Activated CD4-positive, alpha-beta memory T cell treated with anti-CD3 and anti-CD28 coated beads, Interleukin-2, amount 10 ng/mL, durations not matched to agents 7 days and 5 days (primary cell): Measurements from ENCODE around the gene SIX4. TPM values are rescaled to one million over a fixed set of nuclear protein-coding genes. Genes with fewer than 3 reads are reported as not detected.

Source experiments
- CTCF ChIA-PET: fragments of 350-600 bp; sonication (Branson Sonifier 250); formaldehyde crosslinking; loops from one replicate; lab custom pipeline; 2021; ENCODE audit warnings: antibody characterized with exemption, inconsistent platforms; lab: Charles Lee
- POLR2A ChIA-PET: fragments of 350-600 bp; sonication (Branson Sonifier 250); formaldehyde crosslinking; loops from one replicate; lab custom pipeline; 2021; ENCODE audit warnings: antibody characterized with exemption; lab: Charles Lee
- DNase-seq: peaks from one replicate; pipeline ENCODE4 v3.0.0-alpha.2; 2020
- H3K27ac Mint-ChIP-seq: one replicate; pipeline ENCODE4 v1.8.0; 2021; ENCODE audit warnings: mild to moderate bottlenecking, mixed read lengths
- H3K27me3 Mint-ChIP-seq: one replicate; pipeline ENCODE4 v1.8.0; 2021; ENCODE audit warnings: mixed read lengths
- H3K36me3 Mint-ChIP-seq: one replicate; pipeline ENCODE4 v1.8.0; 2021; ENCODE audit warnings: low read depth, mixed read lengths
- H3K4me1 Mint-ChIP-seq: one replicate; pipeline ENCODE4 v1.8.0; 2021; ENCODE audit warnings: mixed read lengths
- H3K4me3 Mint-ChIP-seq: one replicate; pipeline ENCODE4 v1.8.0; 2021; ENCODE audit warnings: mild to moderate bottlenecking, mixed read lengths
- H3K9me3 Mint-ChIP-seq: one replicate; pipeline ENCODE4 v1.8.0; 2021; ENCODE audit warnings: mixed read lengths
- total RNA-seq, 2 experiments: library from RNA; stranded (reverse); gene quantifications; one replicate each; pipeline ENCODE4 v1.2.3, GENCODE V29; 2021

Gene SIX4
- total RNA-seq, 2 experiments from 2014 or later: 0.80 to 0.96 TPM

GRCh38 chr14:60670989-60671388 lies 53.2 kb downstream of the SIX4 start:
- Mint-ChIP-seq H3K4me1 (no peaks in the 10 kb centered on the region), H3K9me3 (no peaks in the 10 kb centered on the region), H3K4me3 (no peak overlapping the region), H3K36me3 (no peaks in the 10 kb centered on the region), H3K27ac (no peak overlapping the region), H3K27me3 (peaks cover 12% of the 10 kb centered on the region)
- ChIA-PET CTCF (no interaction called here), POLR2A (no interaction called here)
- no peak for DNase-seq

- Mint-ChIP-seq H3K36me3 (no peaks in the 10 kb centered on the region), H3K9me3 (no peaks in the 10 kb centered on the region), H3K27ac (no peak overlapping the region), H3K4me1 (no peaks in the 10 kb centered on the region), H3K4me3 (no peak overlapping the region), H3K27me3 (peaks cover 30% of the 10 kb centered on the region)
- no peak for DNase-seq
- ChIA-PET CTCF (no interaction called here), POLR2A (no interaction called here)
Observed at GRCh38 chr14:60668431-60669112, 55.6 kb downstream of the SIX4 start.

- Mint-ChIP-seq H3K27ac (no peak overlapping the region), H3K36me3 (no peaks in the 10 kb centered on the region), H3K4me1 (no peaks in the 10 kb centered on the region), H3K4me3 (no peak overlapping the region), H3K9me3 (no peaks in the 10 kb centered on the region), H3K27me3 (peaks cover 49% of the 10 kb centered on the region)
- POLR2A ChIA-PET: no interaction called here
- CTCF ChIA-PET: interaction anchor here (0.5 to 0.7 kb wide), 3 partner anchors 11 to 544 kb away, joined by 3 to 4 read pairs (median 3); no protein-coding TSS in a partner anchor
- no peak for DNase-seq
Observed at GRCh38 chr14:60665177-60665550, 59.0 kb downstream of the SIX4 start.

- Mint-ChIP-seq H3K4me1 (peaks cover 9% of the 10 kb centered on the region), H3K27ac (no peak overlapping the region), H3K36me3 (no peaks in the 10 kb centered on the region), H3K4me3 (no peak overlapping the region), H3K27me3 (peaks cover 61% of the 10 kb centered on the region), H3K9me3 (no peaks in the 10 kb centered on the region)
- CTCF ChIA-PET: no interaction called here
- POLR2A ChIA-PET: no interaction called here
- DNase-seq: no peak
Observed at GRCh38 chr14:60662982-60663381, 61.2 kb downstream of the SIX4 start.

GRCh38 chr14:60661721-60662120 lies 62.4 kb downstream of the SIX4 start:
- Mint-ChIP-seq H3K4me3 (no peak overlapping the region), H3K9me3 (no peaks in the 10 kb centered on the region)
- CTCF ChIA-PET: interaction anchor here (0.7 kb wide), 1 partner anchor 527 kb away, joined by 3 read pairs; no protein-coding TSS in a partner anchor

More at GRCh38 chr14:60661721-60662120, 62.4 kb downstream of the SIX4 start:
- Mint-ChIP-seq H3K4me1 (peaks cover 19% of the 10 kb centered on the region), H3K27ac (no peak overlapping the region), H3K36me3 (no peaks in the 10 kb centered on the region), H3K27me3 (peaks cover 68% of the 10 kb centered on the region)
- DNase-seq: no peak
- POLR2A ChIA-PET: no interaction called here

Other genes with a start within 250 kb of the SIX4 start
- gene C14orf39, start 238.3 kb downstream of the SIX4 start, total RNA-seq: not detected
- not detected for gene SIX6, start 215.2 kb downstream of the SIX4 start, total RNA-seq
- gene SIX1, start 74.9 kb downstream of the SIX4 start, total RNA-seq: 1 to 10 TPM; 1.3 to 1.4 TPM
- 10 to 100 TPM; 37.0 to 40.4 TPM for gene MNAT1, start 10.4 kb upstream of the SIX4 start, total RNA-seq